Stomach (tissue), 9 donors: Measurements from ENCODE around the gene TERF2IP. TPM values are rescaled to one million over a fixed set of nuclear protein-coding genes. Genes with fewer than 3 reads are reported as not detected.

ENCODE experiments used
- DNase-seq, 2 donors: peaks; one replicate each; pipeline versions ENCODE4 v3.0.0 to v3.0.0-alpha.2; 2013 to 2019
- H3K27ac ChIP-seq, 5 donors: fragments of 200-600 bp in 4 of 5; sonication (generic) in 4 of 5; one replicate each; pipeline ENCODE4 v1.5.1; 2013 to 2019; ENCODE audit warnings: mild to moderate bottlenecking in 1 of 5, moderate library complexity in 1 of 5
- H3K27me3 ChIP-seq, 3 donors: fragments of 200-600 bp; sonication (generic); one replicate each; pipeline ENCODE4 v1.5.1; 2017 to 2019; ENCODE audit warnings: mixed run types in 1 of 3
- H3K36me3 ChIP-seq, 4 donors: fragments of 200-600 bp; sonication (generic); 1 replicate in 3 of 4; 2 replicates in 1 of 4; pipeline ENCODE4 v1.5.1; 2016 to 2019
- H3K4me1 ChIP-seq, 4 donors: fragments of 200-600 bp; sonication (generic); one replicate each; pipeline ENCODE4 v1.5.1; 2016 to 2019
- H3K4me3 ChIP-seq, 4 donors: fragments of 200-600 bp; sonication (generic) in 3 of 4; one replicate each; pipeline ENCODE4 v1.5.1; 2016 to 2019; ENCODE audit warnings: mild to moderate bottlenecking in 1 of 4
- H3K9me3 ChIP-seq, 4 donors: fragments of 200-600 bp; sonication (generic); one replicate each; pipeline ENCODE4 v1.5.1; 2016 to 2019
- EP300 ChIP-seq: sonication (generic); formaldehyde crosslinking; IDR thresholded peaks from one replicate; pipeline ENCODE4 v1.6.1; 2017; ENCODE audit warnings: antibody characterized with exemption
- POLR2A ChIP-seq, 4 donors: fragments of 450-650 bp; IDR thresholded peaks; one replicate each; pipeline ENCODE4 v1.6.1; 2016; ENCODE audit warnings: antibody characterized with exemption in 4 of 4, control low read depth in 2 of 4, mild to moderate bottlenecking in 1 of 4, moderate library complexity in 1 of 4
- POLR2AphosphoS5 ChIP-seq, 3 donors: sonication (generic); formaldehyde crosslinking; IDR thresholded peaks; one replicate each; pipeline ENCODE4 v1.6.1; 2016; ENCODE audit warnings: antibody characterized with exemption in 3 of 3
- WGBS, 5 donors: extraction: QIAGEN DNeasy Blood & Tissue Kit in 3 of 5; methylation state at CpG; one replicate each; pipeline versions ENCODE4 v1.1.5 to v1.1.7; 2013 to 2018; 5-methylcytosine and 5-hydroxymethylcytosine counted together
- intact Hi-C: fragments of 100-400 bp; cut with DNase I; formaldehyde crosslinking; loops from one replicate; pipeline ENCODE4 v1.15.1; 2023; ENCODE audit warnings: low total_unique reads
- polyA plus RNA-seq, 3 donors: library from polyadenylated mRNA; stranded (reverse); fragments of 200-250 nt; gene quantifications; one replicate each; pipeline ENCODE4 v1.2.3, GENCODE V29; 2013
- total RNA-seq, 5 donors: library from RNA; depleted of rRNA; stranded (reverse); fragments of >200 nt; gene quantifications; one replicate each; pipeline versions ENCODE4 v1.1.0 to v1.2.3, GENCODE V29; 2014 to 2016
- TF ChIP-seq, protein P1 (sequence below), 7 experiments: fragments of 450-650 bp in 4 of 7; fragments of 200-600 bp in 3 of 7; sonication (generic) in 3 of 7; IDR thresholded peaks; one replicate each; pipeline ENCODE4 v1.5.1; 2016 to 2019; ENCODE audit warnings: antibody characterized with exemption in 7 of 7, control low read depth in 2 of 7, mild to moderate bottlenecking in 1 of 7
- donor health status: healthy with polysubstance abuse.
- donor health status: Bipolar disorder and iron deficiency.
- donor health status: healthy.

TERF2IP gene
- total and polyA plus RNA-seq, 8 donors: 17.1 to 58.3 (median 36.1) TPM

DNA sequence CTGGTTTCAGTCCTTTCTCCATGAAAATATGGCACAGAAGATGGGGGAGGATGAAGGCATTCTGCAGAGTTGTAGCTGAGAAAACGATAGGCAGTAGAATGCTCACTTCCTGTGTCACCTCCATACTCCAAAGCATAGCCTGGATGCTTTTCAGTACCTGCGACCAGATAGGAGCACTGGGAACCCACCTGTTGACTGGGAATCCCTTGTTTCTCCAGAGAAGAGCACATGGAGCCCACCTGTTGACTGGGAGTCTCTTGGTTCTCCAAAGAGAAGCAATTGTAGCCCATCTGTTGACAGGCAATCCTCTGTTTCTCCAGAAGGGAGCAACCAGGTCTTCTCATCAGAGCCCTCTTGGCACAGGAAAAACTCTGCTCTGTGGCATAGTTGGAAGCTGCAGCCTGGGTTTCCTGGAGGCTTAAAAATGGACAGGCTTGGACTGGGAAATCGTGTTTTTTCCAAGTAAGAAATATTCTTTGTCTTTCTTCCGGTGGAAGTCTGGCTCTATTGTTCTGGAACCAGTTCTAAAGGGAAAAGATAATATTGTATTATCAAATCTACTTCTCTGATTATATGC lies 13.2 kb downstream of the TERF2IP start:
- WGBS, 5 donors: 39 to 66% (median 45%) methylated on average over 4 of the region's 4 CpGs
- Histone ChIP-seq H3K9me3 (no peaks in the 10 kb centered on the region), H3K4me1 (peaks cover 0 to 15% (median 8%) of the 10 kb centered on the region in 4 donors), H3K4me3 (no peak overlapping the region), H3K27me3 (no peaks in the 10 kb centered on the region), H3K27ac (no peak overlapping the region), H3K36me3 (peaks cover 20 to 62% (median 55%) of the 10 kb centered on the region in 4 donors)
- intact Hi-C loops: no loop called here
- TF ChIP-seq POLR2A (IDR thresholded peaks at IDR 0.05) (no peak), EP300 (no peak), POLR2AphosphoS5 (IDR thresholded peaks at IDR 0.05) (no peak)
- TF ChIP-seq, protein P1, sequence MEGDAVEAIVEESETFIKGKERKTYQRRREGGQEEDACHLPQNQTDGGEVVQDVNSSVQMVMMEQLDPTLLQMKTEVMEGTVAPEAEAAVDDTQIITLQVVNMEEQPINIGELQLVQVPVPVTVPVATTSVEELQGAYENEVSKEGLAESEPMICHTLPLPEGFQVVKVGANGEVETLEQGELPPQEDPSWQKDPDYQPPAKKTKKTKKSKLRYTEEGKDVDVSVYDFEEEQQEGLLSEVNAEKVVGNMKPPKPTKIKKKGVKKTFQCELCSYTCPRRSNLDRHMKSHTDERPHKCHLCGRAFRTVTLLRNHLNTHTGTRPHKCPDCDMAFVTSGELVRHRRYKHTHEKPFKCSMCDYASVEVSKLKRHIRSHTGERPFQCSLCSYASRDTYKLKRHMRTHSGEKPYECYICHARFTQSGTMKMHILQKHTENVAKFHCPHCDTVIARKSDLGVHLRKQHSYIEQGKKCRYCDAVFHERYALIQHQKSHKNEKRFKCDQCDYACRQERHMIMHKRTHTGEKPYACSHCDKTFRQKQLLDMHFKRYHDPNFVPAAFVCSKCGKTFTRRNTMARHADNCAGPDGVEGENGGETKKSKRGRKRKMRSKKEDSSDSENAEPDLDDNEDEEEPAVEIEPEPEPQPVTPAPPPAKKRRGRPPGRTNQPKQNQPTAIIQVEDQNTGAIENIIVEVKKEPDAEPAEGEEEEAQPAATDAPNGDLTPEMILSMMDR (IDR thresholded peaks at IDR 0.05): no peak
- no peak for DNase-seq

DNA sequence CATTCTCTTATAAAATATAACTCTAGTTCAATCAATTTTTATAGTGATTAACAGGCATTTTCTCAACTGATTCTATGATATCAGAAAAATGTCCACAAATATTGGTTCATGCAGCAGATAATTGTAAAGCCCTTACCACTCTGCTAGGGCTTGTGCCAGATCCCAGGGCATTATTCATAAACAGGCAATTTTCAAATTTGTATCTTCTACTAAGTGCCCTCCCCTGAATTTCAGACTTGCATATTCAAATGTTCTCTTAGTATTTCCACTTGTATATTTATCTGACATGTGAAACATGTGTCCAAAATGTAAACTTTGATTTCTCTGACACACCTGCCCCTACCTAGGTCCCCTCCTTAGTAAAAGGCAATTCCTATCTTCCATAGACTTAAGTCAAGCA lies 19.9 kb downstream of the TERF2IP start:
- Histone ChIP-seq H3K36me3 (no peaks in the 10 kb centered on the region), H3K27ac (no peak overlapping the region), H3K4me3 (no peak overlapping the region), H3K9me3 (no peaks in the 10 kb centered on the region), H3K27me3 (no peaks in the 10 kb centered on the region), H3K4me1 (no peaks in the 10 kb centered on the region)
- TF ChIP-seq POLR2A (IDR thresholded peaks at IDR 0.05) (no peak), POLR2AphosphoS5 (IDR thresholded peaks at IDR 0.05) (no peak), EP300 (no peak)
- TF ChIP-seq, protein P1 (IDR thresholded peaks at IDR 0.05): no peak
- intact Hi-C loops: no loop called here
- DNase-seq: no peak

DNA sequence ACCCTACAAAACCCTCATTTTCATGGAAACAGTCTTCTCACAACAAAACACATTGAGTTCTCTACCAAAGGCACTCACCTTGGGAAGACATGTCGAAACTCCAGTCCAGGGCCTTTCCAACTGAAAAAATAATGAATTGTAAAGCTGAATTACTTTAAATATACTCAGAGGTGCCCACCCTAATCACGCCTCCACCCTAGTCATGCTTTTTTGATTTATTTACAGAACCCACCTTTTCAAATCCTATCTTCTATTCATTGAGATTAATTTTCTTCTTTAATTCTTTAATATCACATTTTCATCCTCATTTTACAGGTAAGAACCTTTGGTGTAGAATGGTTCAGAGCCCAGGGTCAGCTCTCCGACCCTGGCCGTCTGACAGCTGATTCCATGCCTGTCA lies 29.3 kb downstream of the TERF2IP start, which contains the start of gene CPHXL2:
Gene CPHXL2 (minus strand): TSS at position 101 of the 400 bp plus-strand sequence. CDS start 10 bp downstream, at position 91.
- no peaks in the 10 kb centered on the region for H3K9me3 ChIP-seq
- H3K27me3 ChIP-seq: peaks cover 0 to 39% (median 0%) of the 10 kb centered on the region in 3 donors
- peaks cover 6 to 11% (median 8%) of the 10 kb centered on the region in 4 donors for H3K4me1 ChIP-seq
- WGBS, 5 donors: 91 to 95% (median 94%) methylated on average over 4 of the region's 4 CpGs
- no peak within 1 kb of the TSS for H3K27ac ChIP-seq
- no peaks in the 10 kb centered on the region for H3K36me3 ChIP-seq
- no peak within 1 kb of the TSS for H3K4me3 ChIP-seq
- TF ChIP-seq EP300 (no peak), POLR2A (IDR thresholded peaks at IDR 0.05) (no peak), POLR2AphosphoS5 (IDR thresholded peaks at IDR 0.05) (no peak)
- TF ChIP-seq, protein P1 (IDR thresholded peaks at IDR 0.05): no peak
- no peak for DNase-seq
- intact Hi-C loops: no loop called here

DNA sequence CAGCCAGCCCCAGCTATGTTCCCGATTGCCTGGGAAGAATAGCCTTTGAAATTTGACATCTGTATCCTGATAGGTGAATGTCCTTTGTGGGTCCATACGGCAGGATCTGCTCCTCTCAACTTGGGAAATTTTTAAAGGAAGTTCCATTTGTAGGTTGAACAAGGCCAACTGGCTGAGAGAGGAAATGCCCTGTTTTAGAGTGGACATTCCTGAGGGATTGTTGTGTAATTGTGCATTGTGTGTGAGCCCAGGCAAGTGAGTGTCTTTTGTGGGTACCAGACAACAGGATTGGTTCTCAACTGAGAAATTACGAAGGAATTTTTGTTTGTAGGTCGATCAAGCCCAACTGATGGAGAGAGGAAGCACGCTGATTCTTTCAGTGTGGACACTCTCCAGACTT lies 31.8 kb downstream of the TERF2IP start:
- intact Hi-C loops: no loop called here
- Histone ChIP-seq H3K36me3 (no peaks in the 10 kb centered on the region), H3K27me3 (peaks cover 0 to 59% (median 0%) of the 10 kb centered on the region in 3 donors), H3K4me1 (peaks cover 6 to 11% (median 8%) of the 10 kb centered on the region in 4 donors), H3K27ac (no peak overlapping the region), H3K4me3 (no peak overlapping the region), H3K9me3 (no peaks in the 10 kb centered on the region)
- DNase-seq: no peak
- WGBS, 5 donors: 82 to 93% (median 87%) methylated on average over 3 to 5 of the region's 5 CpGs
- TF ChIP-seq POLR2A (IDR thresholded peaks at IDR 0.05) (no peak), POLR2AphosphoS5 (IDR thresholded peaks at IDR 0.05) (no peak), EP300 (no peak)
- TF ChIP-seq, protein P1 (IDR thresholded peaks at IDR 0.05): no peak
